ENCODE data around the gene USP54.

The USP54 gene

DNA sequence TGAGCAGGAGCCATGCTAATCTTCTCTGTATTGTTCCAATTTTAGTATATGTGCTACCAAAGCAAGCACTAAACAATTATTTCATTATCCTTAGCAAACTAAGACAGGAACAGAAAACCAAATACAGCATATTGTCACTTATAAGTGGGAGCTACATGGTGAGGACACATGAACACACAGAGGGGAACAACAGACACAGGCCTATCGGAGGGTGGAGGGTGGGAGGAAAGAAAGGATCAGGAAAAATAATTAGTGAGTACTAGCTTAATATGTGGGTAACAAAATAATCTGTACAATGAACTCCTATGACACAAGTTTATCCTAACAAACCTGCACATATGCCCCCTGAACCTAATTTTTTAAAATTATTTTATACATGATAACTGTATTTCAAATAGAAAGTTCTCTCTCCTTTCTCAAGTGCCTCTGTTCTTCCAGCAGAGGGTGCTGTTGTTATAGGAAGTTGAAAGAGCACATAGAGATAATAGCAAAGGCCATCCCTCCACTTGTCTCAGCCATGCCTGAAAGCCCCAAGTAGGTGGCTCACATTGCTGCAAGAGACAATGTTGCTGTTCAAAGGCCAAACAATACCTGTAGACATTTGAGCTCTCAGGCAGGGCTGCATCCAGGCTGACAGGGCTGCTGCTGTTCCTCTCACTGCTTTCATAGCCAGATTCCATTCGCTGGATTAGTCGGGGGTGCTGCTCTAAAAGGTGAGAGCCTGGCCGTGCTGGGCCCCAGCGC, 61.9 kb downstream of the USP54 start:
- peak; percentile 58 for DNase-seq

DNA sequence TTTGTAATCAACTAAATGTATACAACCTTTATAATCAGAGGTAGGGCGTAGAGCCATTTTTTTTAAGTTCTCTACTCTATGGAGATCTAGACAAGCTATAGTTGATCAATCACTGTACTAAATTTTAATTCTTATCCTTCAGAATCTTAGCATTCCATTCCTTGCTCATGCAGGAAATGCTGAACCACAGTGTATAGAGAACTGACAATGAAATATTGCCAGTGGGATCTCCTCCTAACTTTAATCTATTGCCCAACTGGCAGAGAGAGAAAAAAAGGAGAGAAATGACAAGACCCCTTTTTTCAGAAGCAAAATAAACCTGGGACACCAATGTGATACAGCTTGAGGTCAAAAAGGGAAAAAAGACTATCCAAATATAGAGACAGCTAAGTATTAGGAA, 68.9 kb downstream of the USP54 start:
- no peak for DNase-seq

DNA sequence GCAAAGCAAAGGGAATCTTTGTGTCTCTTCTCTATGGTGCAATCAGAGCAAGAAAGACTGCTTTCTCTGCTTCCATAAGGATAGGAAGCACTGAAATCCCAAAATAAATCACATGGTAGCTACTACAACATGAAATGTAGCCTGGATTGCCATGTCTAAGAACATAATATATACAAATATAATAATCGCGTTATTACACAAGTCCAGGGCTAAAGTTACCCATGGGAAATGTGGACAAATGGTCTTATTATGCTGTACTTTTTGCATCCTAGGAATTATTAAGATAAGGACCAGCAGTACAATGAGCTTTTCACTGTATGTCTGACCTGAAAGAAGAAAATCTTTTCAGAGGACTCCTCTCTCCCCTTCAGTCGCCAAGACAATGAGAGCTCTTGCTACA, 71.8 kb downstream of the USP54 start:
- DNase-seq, result no peak

DNA sequence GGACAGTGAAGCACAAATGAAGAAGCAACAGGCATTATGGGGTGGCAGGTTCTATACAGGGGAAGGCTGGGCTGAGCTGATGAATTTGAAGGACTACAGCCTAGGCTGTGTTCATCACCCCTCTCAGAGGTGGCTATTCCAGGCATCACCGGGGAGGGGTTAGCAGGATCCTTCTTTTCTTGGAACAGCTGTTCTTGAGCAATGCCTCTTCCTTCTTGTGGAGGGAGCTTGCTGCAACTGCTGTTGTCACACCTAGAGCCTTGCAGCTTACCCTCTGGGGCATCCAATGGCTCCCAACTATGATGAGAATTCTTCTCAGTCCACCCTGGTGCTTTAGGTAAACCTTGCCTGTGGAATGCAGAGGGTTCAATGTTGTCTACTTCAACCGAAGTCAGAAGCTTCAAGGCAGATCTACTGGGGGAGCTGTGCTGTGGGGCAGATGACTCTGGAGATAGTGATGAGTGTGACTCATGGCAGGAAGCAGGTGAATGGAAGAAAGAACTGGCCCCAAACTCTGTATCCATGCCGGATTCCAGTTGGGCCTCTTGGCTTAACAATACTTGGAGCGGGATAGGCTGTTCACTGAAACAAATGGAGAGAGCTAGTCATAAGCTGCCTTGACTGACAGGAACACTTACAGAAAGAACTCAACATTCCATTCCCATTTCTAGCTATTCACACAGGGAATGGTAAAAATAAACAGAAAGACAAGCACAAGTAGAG, 73.8 kb downstream of the USP54 start:
- DNase-seq, result no peak

DNA sequence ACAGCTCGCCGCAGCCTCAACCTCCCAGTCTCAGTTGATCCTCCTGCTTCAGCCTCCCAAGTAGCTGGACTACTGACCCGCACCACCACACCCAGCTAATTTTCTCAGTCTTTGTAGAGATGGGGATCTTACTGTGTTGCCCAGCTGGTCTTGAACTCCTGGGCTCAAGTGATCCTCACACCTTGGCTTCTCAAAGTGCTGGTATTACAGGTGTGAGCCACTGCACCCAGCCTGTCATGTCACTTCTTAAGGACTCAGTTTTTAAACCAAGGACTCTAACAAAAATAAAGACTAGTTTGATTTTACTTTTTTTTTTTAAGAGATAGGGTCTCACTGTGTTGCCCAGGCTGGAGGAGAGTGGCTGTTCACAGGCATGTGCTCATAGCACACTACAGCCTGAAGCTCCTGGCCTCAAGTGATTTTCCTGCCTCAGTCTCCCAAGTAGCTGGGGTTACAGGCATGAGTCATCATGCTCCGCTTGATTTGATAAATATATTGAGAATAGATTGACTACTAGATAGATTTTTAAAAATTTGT, 78.9 kb downstream of the USP54 start:
- no peak for DNase-seq

DNA sequence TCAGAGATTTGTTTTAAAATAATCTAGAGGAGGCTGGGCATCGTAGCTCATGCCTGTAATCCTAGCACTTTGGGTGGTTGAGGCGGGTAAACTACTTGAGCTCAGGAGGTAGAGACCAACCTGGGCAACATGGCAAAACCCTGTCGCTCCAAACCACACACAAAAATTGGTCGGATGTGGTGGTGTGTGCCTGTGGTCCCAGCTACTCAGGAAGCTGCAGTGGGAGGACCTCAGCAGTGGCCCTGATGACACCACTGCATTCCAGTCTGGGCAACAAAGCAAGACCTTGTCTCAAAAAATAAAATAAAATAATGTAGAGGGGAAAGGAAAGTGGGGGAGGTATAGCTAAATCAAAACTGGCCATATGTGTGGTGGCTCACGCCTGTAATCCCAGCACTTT, 81.4 kb downstream of the USP54 start:
- DNase-seq, result no peak

DNA sequence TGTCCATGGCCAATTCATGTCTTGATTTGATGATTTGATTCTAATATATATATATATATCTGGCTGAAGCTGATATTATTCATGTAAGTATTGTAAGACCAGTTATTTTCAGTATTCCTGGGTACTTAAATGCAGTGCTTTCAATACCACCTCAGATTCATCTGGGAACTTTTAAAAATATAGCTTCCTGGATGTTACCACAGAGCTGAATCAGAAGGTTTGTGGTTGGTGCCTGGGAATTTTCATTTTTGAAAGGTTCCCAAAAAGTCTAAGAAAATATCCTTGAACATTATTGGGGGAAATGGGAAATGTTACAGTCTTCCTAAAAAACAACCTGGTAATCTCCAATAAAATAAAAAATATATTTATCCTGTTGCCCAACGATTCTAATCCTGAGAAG, 84.7 kb downstream of the USP54 start:
- DNase-seq, result no peak

DNA sequence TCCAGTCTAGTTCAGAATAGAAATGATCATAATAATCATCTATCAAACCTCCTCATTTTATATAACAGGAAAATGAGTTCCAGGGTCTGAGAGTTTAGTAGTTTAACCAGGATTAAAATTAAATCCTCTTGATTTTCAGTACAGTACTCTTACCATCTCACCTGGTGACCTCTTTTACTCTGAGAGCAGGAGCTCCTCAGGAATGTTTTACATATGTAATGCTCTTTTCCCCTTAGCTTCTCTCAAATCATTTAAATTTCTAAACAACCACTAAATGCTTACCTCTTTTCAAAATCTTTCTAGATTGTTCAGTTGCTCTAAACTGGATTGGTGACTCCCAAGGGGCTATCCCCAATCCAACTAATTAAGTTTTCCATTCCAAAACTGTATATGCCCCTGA, 85.1 kb downstream of the USP54 start:
- no peak for DNase-seq

DNA sequence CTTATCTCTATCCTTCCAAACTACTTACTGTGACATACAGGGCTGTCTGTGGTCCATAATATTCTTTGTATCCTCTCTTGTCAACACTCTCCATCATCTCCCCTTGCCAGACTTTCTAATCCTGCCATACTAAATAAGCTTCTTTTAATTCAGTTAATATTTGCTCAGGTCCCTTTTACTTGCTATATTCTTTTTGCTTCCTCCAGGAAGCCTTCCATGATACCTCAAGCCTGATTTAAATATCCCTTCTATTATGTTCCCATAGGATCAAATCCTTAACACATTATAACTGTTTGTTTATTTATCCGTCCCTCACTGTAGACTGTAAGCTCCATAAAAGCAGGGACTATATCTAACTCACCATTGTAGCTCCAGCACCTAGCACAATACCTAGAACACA, 88.1 kb downstream of the USP54 start:
- DNase-seq, result no peak

DNA sequence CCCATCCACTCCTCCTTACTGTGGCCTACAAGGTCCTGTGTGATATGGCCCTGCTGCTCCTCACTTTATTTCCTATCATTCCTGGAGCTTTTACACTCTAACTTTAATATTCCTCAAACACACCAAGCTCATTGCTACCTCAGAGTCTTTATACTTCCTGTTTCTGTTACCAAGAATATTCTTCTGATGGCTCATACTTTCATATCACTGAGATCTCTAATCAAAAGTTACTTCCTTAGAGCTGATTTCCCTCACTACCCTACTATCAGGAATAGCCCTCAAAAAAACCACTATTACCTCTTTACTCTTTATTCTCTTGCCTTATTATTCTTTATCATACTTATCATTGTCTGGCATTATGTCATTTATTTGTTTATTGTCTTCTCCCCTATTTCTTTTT, 89.5 kb downstream of the USP54 start:
- no peak for DNase-seq

DNA sequence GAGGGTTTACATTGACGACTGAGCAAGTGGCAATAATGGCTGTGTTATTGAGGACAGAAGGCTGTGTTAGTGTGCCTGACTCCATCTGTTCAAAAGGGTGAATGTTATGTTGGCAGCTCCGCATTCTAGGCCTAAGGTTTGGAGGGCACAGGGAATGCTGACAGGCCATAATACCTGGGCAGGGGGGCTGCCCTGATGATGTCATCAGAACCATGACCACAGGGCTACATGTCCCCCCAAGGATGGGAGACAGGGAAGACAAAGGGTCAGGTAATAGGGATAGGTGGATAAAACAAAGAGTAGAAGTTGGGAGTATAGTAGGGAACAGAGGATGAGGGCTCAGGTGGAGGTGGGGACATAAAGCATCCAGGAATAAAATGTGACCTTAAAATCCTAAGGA, 93.5 kb downstream of the USP54 start:
- DNase-seq, result no peak

DNA sequence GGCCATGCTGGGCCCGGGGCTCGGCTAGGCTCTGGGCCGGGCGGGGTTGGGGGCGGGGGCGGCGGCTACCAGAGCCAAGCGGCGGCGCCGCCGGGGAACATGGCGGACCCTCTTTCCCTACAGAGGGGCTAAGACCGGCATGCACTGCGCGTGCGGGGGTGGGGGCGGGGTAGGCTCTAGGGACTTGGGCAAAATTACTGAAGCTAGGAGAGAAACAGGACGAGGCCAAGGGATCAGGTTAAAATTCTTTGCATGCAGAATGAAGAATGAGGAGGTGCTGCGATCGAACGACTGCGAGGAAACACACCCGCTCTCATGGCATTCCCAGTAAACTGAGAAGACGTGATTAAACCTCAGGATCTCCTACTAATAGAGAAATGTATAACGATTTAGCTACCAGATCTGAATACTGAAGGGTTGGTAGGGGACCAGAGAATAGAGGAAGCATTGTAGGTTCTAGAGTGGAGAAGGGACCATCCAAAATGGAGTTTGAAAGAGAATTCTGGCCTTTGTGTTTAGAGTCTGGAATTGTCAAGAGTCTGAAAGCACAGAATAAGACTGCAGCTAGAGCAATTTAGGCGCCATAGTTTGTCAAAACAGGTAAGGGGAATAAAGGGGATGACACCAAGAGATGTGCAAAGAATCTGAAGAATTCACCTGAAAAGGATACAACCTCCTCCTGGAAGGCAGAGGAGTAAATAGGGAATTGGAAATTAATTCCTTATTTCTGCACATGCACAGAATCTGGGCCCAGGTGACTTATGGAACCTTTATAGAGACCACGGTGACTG, 95.1 kb downstream of the USP54 start, which contains the start of gene PPP3CB:
PPP3CB (minus strand) TSS at position 141 of the 791 bp plus-strand sequence; CDS start at position 6, 135 bp downstream.
- DNase-seq, result peak; percentile 90

DNA sequence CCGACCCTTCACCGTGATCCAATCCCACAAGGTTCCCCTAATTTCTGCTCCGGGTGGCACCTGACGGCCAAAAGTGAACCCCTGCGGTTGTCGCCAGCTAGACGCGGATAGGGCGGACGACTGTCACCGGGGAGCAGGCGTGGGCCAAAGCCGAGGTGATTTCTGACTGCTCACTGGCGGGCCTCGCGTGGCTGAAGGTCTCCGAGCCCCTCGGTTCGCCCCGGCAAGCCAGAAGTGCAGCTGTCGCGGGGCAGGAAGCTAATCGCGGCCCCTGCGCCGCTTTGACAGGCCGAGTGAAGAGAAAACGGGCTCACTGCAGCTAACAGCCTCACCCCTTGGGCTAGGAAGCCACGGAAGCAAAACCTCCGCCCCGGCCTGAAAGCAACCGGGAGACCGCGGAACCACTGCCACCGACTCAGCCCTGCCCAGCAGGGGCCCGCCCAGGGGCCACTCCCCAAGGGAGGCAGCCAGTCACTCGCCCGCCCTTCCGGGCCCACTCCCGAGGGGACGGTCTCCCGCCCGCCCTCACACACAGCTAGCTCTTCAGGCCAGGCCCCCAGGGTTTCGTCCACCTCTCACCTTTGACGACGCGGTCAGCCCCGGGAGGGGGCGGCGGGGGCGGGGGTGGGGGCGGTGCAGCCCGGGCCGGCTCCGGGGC, 95.8 kb downstream of the USP54 start:
- DNase-seq, result peak; percentile 59

DNA sequence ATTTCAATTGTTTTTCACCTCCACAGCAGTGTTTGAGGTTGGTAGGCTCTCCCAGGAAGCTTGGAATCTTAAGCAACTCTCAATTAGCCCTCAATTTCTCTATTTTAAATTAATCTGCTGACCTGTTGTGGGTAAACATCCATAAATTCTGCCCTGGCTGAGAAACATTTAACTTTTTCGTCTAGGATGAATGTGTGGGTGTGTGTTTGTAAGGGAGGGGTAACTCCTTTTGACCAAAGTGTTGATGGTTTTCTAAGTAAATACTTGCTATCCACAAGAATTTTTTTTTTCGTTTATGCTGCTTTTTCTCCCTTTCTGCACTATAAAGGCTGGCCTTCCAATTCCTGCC, 96.3 kb downstream of the USP54 start:
- DNase-seq, result no peak

DNA sequence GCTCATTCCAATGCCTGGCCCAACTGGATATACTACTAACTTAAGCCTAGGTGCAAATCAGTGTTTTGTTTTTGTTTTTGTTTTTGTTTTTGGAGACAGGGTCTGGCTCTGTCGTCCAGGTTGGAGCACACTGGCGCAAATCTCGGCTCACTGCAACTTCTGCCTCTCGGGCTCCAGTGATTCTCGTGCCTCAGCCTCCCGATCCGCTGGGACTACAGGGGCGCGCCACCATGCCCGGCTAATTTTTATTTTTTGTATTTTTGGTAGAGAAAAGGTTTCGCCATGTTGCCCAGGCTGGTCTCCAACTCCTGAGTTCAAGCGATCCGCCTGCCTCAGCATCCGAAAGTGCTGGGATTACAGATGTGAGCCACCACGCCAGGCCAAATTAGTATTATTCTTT, 96.9 kb downstream of the USP54 start:
- DNase-seq, result no peak

DNA sequence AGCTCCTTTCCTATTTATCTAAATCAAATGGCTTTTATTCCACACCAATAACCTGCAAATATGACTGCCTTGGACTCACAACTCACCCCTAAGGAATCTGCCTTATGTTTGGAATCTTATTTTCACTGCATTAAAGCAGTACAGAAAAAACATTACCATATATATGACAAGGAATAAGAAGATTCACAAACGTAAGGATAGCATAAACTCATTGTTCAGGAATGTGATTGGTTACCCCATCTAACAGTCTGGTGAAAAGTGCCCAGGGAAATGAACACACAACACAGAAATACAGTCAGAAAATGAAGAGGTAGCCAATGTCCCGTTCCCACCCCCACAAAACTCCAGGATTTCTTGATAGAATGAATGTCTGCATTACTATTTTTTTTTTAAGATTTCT, 97.4 kb downstream of the USP54 start:
- no peak for DNase-seq

DNA sequence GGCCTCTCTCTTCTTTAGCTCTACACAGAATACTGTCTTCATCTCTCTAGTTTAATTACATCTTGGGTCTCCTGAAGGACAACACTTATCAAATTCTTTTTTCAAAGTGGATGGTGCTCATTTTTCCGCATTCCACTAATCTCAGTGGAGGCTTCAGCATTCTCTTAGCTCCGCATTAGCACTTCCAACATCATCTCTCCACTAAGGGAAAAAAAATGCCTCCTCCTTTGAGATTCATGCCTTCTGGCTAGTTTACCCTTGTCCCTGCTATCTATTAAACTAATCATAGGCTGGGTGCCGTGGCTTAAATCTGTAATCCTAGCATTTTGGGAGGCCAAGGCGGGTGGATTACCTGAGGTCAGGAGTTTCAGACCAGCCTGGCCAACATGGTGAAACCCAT, 104.5 kb downstream of the USP54 start:
- DNase-seq, result no peak

DNA sequence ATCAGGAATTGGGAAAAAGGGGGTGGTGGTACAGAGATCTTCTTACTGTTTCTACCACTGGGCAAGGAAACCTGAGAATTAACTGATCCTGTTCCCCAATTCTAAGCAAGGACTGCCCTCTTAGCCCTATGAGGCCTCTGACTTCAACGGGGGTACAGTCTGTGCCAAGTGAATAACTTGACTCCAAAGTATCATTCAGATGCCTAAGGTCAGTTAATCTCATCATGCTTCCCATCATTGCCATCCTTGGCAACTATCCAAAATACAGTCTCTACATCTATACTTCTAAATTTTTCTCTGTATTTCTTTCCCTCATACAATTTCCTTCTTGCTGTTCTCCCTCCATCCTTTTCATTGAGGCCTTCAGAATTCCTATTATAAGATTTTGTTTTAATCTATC, 105.8 kb downstream of the USP54 start:
- no peak for DNase-seq

DNA sequence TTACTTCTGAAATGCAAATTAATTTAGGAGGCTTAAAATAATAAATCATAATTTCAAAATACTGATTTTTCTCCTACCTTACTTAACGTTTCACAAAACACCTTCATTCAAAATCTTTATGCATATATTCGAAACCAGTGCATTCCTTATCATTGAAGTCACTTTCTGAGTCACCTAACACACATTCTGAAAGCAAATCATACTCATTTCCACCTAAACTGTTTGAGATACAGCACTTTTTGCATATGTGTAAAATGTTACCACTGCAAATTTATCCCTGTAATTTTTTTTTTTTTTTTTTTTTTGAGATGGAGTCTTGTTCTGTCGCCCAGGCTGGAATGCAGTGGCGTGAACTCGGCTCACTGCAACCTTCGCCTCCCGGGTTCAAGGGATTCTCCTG, 111.0 kb downstream of the USP54 start:
- DNase-seq, result no peak

DNA sequence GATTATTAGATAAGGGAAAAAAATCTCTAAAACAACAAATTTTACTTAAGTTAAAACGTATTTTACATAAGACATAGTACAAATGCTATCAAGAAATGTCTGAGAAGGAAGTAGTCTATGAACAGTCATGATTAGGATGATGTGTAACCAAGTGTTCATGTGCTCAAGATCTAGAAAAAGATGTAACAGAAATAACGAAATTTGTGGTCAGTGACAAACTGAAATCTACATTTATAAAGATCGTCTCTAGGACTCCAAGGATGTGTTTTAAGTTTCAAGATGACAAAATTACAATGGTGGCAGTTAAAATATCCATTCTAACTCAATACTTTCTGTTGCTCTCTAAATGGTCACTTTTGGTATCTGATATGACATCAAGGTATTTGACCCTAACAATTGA, 112.5 kb downstream of the USP54 start:
- no peak for DNase-seq

DNA sequence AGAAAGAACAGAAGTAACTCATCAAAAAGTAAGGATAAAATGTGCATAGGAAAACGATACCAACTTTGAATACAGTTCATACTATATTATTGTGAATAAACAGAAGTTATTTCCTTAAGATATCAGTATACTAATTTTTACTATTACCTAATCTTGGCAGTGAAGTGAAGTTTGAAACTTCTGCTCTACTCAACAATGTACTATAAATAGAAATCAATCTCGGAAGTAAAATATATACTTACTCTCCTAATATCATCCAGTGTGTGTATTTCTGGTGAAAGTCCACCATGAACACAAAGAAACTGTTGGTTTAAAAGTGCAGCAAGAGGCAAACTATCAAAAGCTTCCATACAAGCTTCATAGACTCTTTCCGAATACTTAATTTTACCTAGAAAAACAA, 119.9 kb downstream of the USP54 start:
- DNase-seq, result no peak

DNA sequence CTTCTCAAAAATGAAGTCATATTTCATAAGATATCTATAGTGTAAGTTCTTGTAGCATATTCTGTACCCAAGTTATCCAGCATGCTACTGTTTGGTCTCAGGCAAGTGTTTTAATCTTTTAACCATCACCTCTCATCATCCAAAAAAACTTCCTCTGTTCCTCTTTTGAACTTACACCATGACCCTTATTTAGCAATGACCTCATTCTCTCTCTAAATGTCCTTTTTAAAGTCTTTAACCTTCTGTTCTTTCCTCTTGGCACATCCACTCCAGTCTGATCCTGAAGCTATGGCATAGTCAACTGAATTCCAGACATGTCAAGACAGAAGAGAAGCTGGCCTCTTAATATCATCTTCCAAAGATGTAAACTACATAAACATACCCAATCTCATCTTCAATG, 121.6 kb downstream of the USP54 start:
- no peak for DNase-seq

DNA sequence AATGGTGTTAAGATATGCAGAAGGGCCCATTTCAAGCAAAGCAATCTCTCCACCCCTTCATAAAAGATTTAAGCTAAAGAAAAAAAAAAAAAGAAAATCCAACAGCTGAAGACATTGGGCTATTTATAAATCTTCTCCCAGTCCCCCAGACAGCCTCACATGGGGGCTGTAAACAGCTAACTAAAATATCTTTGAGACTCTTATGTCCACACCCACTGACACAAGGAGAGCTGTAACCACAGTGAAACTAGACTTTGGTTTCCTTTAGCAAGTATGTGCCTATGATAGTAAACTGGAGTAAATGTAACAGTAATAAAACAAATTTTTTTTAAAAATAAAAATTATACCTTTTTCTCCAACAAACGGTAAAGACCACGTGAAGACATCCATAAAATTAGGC, 123.9 kb downstream of the USP54 start:
- DNase-seq, result no peak
